Measurements from ENCODE around the gene SMIM41.
A peak's percentile ranks its signal among the peaks of the same experiment; 100 is the strongest.

SMIM41 gene

GRCh38 chr12:52035926-52036325 lies 43.6 kb upstream of the SMIM41 start:
- Histone ChIP-seq H4K8ac (ENCODE audit: low read depth, low read length) (no peak overlapping the region), H3K36me3 (ENCODE audit: control insufficient read depth, insufficient read depth, low read length) (no peaks in the 10 kb centered on the region), H2BK5ac (ENCODE audit: low read length) (no peak overlapping the region), H3K56ac (ENCODE audit: low read length) (no peak overlapping the region), H4K5ac (ENCODE audit: low read length) (no peak overlapping the region), H3K4ac (ENCODE audit: low read depth, low read length) (no peak overlapping the region), H3K27me3 (ENCODE audit: insufficient read depth, low read length, poor library complexity) (no peaks in the 10 kb centered on the region), H3K9ac (ENCODE audit: low read length) (no peak overlapping the region), H3K23ac (ENCODE audit: low read length) (no peak overlapping the region), H3K18ac (ENCODE audit: low read length) (no peak overlapping the region), H2AK5ac (ENCODE audit: low read length) (peak overlapping the region; percentile 37), H3K4me2 (ENCODE audit: low read length) (no peak overlapping the region), H3K79me1 (ENCODE audit: low read length) (peaks cover 9% of the 10 kb centered on the region), H3K79me2 (ENCODE audit: control insufficient read depth, insufficient read depth, low read length) (no peaks in the 10 kb centered on the region), H3K27ac (ENCODE audit: low read depth, low read length) (no peak overlapping the region), H2BK15ac (replicated peaks; ENCODE audit: low read depth) (no peak overlapping the region), H2BK120ac (ENCODE audit: low read depth, low read length) (no peak overlapping the region), H3K4me1 (ENCODE audit: control insufficient read depth, low read depth, low read length) (peaks cover 3% of the 10 kb centered on the region), H3K4me3 (ENCODE audit: low read length) (no peak overlapping the region)
- no peak for DNase-seq
- WGBS (ENCODE audit: extremely low coverage, insufficient coverage, low lambda C conversion rate) = no CpG with 5 or more reads among the region's 2 CpGs

- Histone ChIP-seq H4K8ac (ENCODE audit: low read depth, low read length) (no peak overlapping the region), H3K79me1 (ENCODE audit: low read length) (peaks cover 9% of the 10 kb centered on the region), H2AK5ac (ENCODE audit: low read length) (no peak overlapping the region), H3K18ac (ENCODE audit: low read length) (peak overlapping the region; percentile 65), H3K23ac (ENCODE audit: low read length) (no peak overlapping the region), H2BK5ac (ENCODE audit: low read length) (no peak overlapping the region), H3K4me3 (ENCODE audit: low read length) (no peak overlapping the region), H3K36me3 (ENCODE audit: control insufficient read depth, insufficient read depth, low read length) (no peaks in the 10 kb centered on the region), H4K5ac (ENCODE audit: low read length) (no peak overlapping the region), H3K9ac (ENCODE audit: low read length) (peak overlapping the region; percentile 32), H3K27ac (ENCODE audit: low read depth, low read length) (no peak overlapping the region), H3K4me2 (ENCODE audit: low read length) (peak overlapping the region; percentile 59), H3K27me3 (ENCODE audit: insufficient read depth, low read length, poor library complexity) (no peaks in the 10 kb centered on the region), H3K56ac (ENCODE audit: low read length) (peak overlapping the region; percentile 44), H3K4me1 (ENCODE audit: control insufficient read depth, low read depth, low read length) (peaks cover 3% of the 10 kb centered on the region), H3K4ac (ENCODE audit: low read depth, low read length) (no peak overlapping the region), H2BK15ac (replicated peaks; ENCODE audit: low read depth) (no peak overlapping the region), H3K79me2 (ENCODE audit: control insufficient read depth, insufficient read depth, low read length) (no peaks in the 10 kb centered on the region), H2BK120ac (ENCODE audit: low read depth, low read length) (no peak overlapping the region)
- WGBS (ENCODE audit: extremely low coverage, insufficient coverage, low lambda C conversion rate) = no CpG with 5 or more reads among the region's 53 CpGs
- peak; percentile 79 for DNase-seq
Measured at GRCh38 chr12:52036587-52037171, 42.8 kb upstream of the SMIM41 start.

GRCh38 chr12:52037248-52037861 lies 42.1 kb upstream of the SMIM41 start:
- Histone ChIP-seq H3K56ac (ENCODE audit: low read length) (peak overlapping the region; percentile 83), H3K79me2 (ENCODE audit: control insufficient read depth, insufficient read depth, low read length) (no peaks in the 10 kb centered on the region), H4K5ac (ENCODE audit: low read length) (no peak overlapping the region), H3K4me1 (ENCODE audit: control insufficient read depth, low read depth, low read length) (peaks cover 3% of the 10 kb centered on the region), H3K23ac (ENCODE audit: low read length) (no peak overlapping the region), H3K27me3 (ENCODE audit: insufficient read depth, low read length, poor library complexity) (no peaks in the 10 kb centered on the region), H3K79me1 (ENCODE audit: low read length) (peaks cover 9% of the 10 kb centered on the region), H3K4me3 (ENCODE audit: low read length) (peak overlapping the region; percentile 71), H3K18ac (ENCODE audit: low read length) (peak overlapping the region; percentile 60), H3K36me3 (ENCODE audit: control insufficient read depth, insufficient read depth, low read length) (no peaks in the 10 kb centered on the region), H3K27ac (ENCODE audit: low read depth, low read length) (no peak overlapping the region), H4K8ac (ENCODE audit: low read depth, low read length) (peak overlapping the region; percentile 97), H2BK15ac (replicated peaks; ENCODE audit: low read depth) (no peak overlapping the region), H2AK5ac (ENCODE audit: low read length) (no peak overlapping the region), H3K4me2 (ENCODE audit: low read length) (peak overlapping the region; percentile 79), H2BK5ac (ENCODE audit: low read length) (no peak overlapping the region), H3K9ac (ENCODE audit: low read length) (peak overlapping the region; percentile 73), H3K4ac (ENCODE audit: low read depth, low read length) (peak overlapping the region; percentile 38), H2BK120ac (ENCODE audit: low read depth, low read length) (no peak overlapping the region)
- peak; percentile 72 for DNase-seq
- WGBS (ENCODE audit: extremely low coverage, insufficient coverage, low lambda C conversion rate) = no CpG with 5 or more reads among the region's 59 CpGs

- no peak overlapping the region for H3K4me3 ChIP-seq (ENCODE audit: low read length)
- no peak overlapping the region for H4K5ac ChIP-seq (ENCODE audit: low read length)
- peaks cover 9% of the 10 kb centered on the region for H3K79me1 ChIP-seq (ENCODE audit: low read length)
- H3K23ac ChIP-seq (ENCODE audit: low read length) = no peak overlapping the region
- H3K4me2 ChIP-seq (ENCODE audit: low read length) = no peak overlapping the region
- no peak overlapping the region for H2BK15ac ChIP-seq (replicated peaks; ENCODE audit: low read depth)
- H4K8ac ChIP-seq (ENCODE audit: low read depth, low read length) = no peak overlapping the region
- no peak for DNase-seq
- H3K9ac ChIP-seq (ENCODE audit: low read length) = peak overlapping the region; percentile 39
- H3K79me2 ChIP-seq (ENCODE audit: control insufficient read depth, insufficient read depth, low read length) = no peaks in the 10 kb centered on the region
- H3K18ac ChIP-seq (ENCODE audit: low read length) = no peak overlapping the region
- H2BK120ac ChIP-seq (ENCODE audit: low read depth, low read length) = no peak overlapping the region
- WGBS (ENCODE audit: extremely low coverage, insufficient coverage, low lambda C conversion rate) = no CpG with 5 or more reads among the region's 6 CpGs
- peak overlapping the region; percentile 22 for H3K56ac ChIP-seq (ENCODE audit: low read length)
- no peak overlapping the region for H2BK5ac ChIP-seq (ENCODE audit: low read length)
- H3K4me1 ChIP-seq (ENCODE audit: control insufficient read depth, low read depth, low read length) = peaks cover under 1% of the 10 kb centered on the region
- H2AK5ac ChIP-seq (ENCODE audit: low read length) = no peak overlapping the region
- H3K27me3 ChIP-seq (ENCODE audit: insufficient read depth, low read length, poor library complexity) = no peaks in the 10 kb centered on the region
- no peak overlapping the region for H3K4ac ChIP-seq (ENCODE audit: low read depth, low read length)
- H3K36me3 ChIP-seq (ENCODE audit: control insufficient read depth, insufficient read depth, low read length) = no peaks in the 10 kb centered on the region
- H3K27ac ChIP-seq (ENCODE audit: low read depth, low read length) = no peak overlapping the region
Measured at GRCh38 chr12:52038447-52038846, 41.1 kb upstream of the SMIM41 start.

GRCh38 chr12:52041035-52041434 lies 38.5 kb upstream of the SMIM41 start:
- H3K4me3 ChIP-seq (ENCODE audit: low read length) = no peak overlapping the region
- no CpG with 5 or more reads among the region's 3 CpGs for WGBS (ENCODE audit: extremely low coverage, insufficient coverage, low lambda C conversion rate)
- H3K23ac ChIP-seq (ENCODE audit: low read length) = no peak overlapping the region
- H3K27me3 ChIP-seq (ENCODE audit: insufficient read depth, low read length, poor library complexity) = no peaks in the 10 kb centered on the region
- H2BK5ac ChIP-seq (ENCODE audit: low read length) = no peak overlapping the region
- no peak overlapping the region for H4K8ac ChIP-seq (ENCODE audit: low read depth, low read length)
- H3K79me2 ChIP-seq (ENCODE audit: control insufficient read depth, insufficient read depth, low read length) = no peaks in the 10 kb centered on the region
- H2BK15ac ChIP-seq (replicated peaks; ENCODE audit: low read depth) = no peak overlapping the region
- no peak overlapping the region for H2AK5ac ChIP-seq (ENCODE audit: low read length)
- no peak overlapping the region for H3K9ac ChIP-seq (ENCODE audit: low read length)
- no peak for DNase-seq
- H3K56ac ChIP-seq (ENCODE audit: low read length) = no peak overlapping the region
- no peak overlapping the region for H3K4me2 ChIP-seq (ENCODE audit: low read length)
- no peak overlapping the region for H3K18ac ChIP-seq (ENCODE audit: low read length)
- no peak overlapping the region for H4K5ac ChIP-seq (ENCODE audit: low read length)
- peaks cover 9% of the 10 kb centered on the region for H3K79me1 ChIP-seq (ENCODE audit: low read length)
- H2BK120ac ChIP-seq (ENCODE audit: low read depth, low read length) = no peak overlapping the region
- H3K36me3 ChIP-seq (ENCODE audit: control insufficient read depth, insufficient read depth, low read length) = no peaks in the 10 kb centered on the region
- no peak overlapping the region for H3K27ac ChIP-seq (ENCODE audit: low read depth, low read length)
- no peak overlapping the region for H3K4ac ChIP-seq (ENCODE audit: low read depth, low read length)
- no peaks in the 10 kb centered on the region for H3K4me1 ChIP-seq (ENCODE audit: control insufficient read depth, low read depth, low read length)

Data from mesendoderm (in vitro differentiated cells).